Activated CD8-positive, alpha-beta T cell treated with anti-CD3 and anti-CD28 coated beads for 36 hours (primary cell): Measurements from ENCODE around the gene RTP5. TPM values are rescaled to one million over a fixed set of nuclear protein-coding genes. Genes with fewer than 3 reads are reported as not detected.

Experiments
- ATAC-seq: fragments of 200-7000 bp; cut with Tn5 transposase; one replicate; pipeline ENCODE4 v1.10.0; 2021; ENCODE audit warnings: mild to moderate bottlenecking, moderate library complexity
- CTCF ChIA-PET: fragments of 350-600 bp; sonication (Branson Sonifier 250); formaldehyde crosslinking; loops from one replicate; lab custom pipeline; 2021; ENCODE audit warnings: antibody characterized with exemption; lab: Charles Lee
- POLR2A ChIA-PET: fragments of 350-600 bp; sonication (Branson Sonifier 250); formaldehyde crosslinking; loops from one replicate; lab custom pipeline; 2021; ENCODE audit warnings: antibody characterized with exemption; lab: Charles Lee
- DNase-seq: peaks from one replicate; pipeline ENCODE4 v3.0.0-alpha.2; 2020
- H3K27ac Mint-ChIP-seq: one replicate; pipeline ENCODE4 v1.8.0; 2021; ENCODE audit warnings: mild to moderate bottlenecking, mixed read lengths
- H3K27me3 Mint-ChIP-seq: one replicate; pipeline ENCODE4 v1.8.0; 2021; ENCODE audit warnings: mixed read lengths
- H3K36me3 Mint-ChIP-seq: one replicate; pipeline ENCODE4 v1.8.0; 2021; ENCODE audit warnings: low read depth, mixed read lengths
- H3K4me1 Mint-ChIP-seq: one replicate; pipeline ENCODE4 v1.8.0; 2021; ENCODE audit warnings: low read depth, mixed read lengths
- H3K4me3 Mint-ChIP-seq: one replicate; pipeline ENCODE4 v1.8.0; 2021; ENCODE audit warnings: mild to moderate bottlenecking, moderate library complexity, mixed read lengths
- H3K9me3 Mint-ChIP-seq: one replicate; pipeline ENCODE4 v1.8.0; 2021; ENCODE audit warnings: mixed read lengths
- intact Hi-C: fragments of 100-400 bp; cut with micrococcal nuclease; formaldehyde crosslinking; loops from one replicate; pipeline ENCODE4 v1.10.0; 2022
- total RNA-seq, 2 experiments: library from RNA; stranded (reverse); gene quantifications; one replicate each; pipeline ENCODE4 v1.2.3, GENCODE V29; 2021
- TF ChIP-seq, protein P1 (sequence below): fragments of 200-600 bp; IDR thresholded peaks from one replicate; pipeline ENCODE4 v1.8.0; 2022; ENCODE audit warnings: antibody characterized with exemption, mild to moderate bottlenecking

RTP5 gene
- total RNA-seq, 2 experiments from 2014 or later: 0.22 to 0.29 TPM

- Mint-ChIP-seq H3K27ac (no peak overlapping the region), H3K4me3 (no peak overlapping the region), H3K27me3 (no peaks in the 10 kb centered on the region), H3K36me3 (peaks cover 40% of the 10 kb centered on the region), H3K4me1 (peaks cover 20% of the 10 kb centered on the region), H3K9me3 (peaks cover 1% of the 10 kb centered on the region)
- intact Hi-C loops: no loop called here
- TF ChIP-seq, protein P1, sequence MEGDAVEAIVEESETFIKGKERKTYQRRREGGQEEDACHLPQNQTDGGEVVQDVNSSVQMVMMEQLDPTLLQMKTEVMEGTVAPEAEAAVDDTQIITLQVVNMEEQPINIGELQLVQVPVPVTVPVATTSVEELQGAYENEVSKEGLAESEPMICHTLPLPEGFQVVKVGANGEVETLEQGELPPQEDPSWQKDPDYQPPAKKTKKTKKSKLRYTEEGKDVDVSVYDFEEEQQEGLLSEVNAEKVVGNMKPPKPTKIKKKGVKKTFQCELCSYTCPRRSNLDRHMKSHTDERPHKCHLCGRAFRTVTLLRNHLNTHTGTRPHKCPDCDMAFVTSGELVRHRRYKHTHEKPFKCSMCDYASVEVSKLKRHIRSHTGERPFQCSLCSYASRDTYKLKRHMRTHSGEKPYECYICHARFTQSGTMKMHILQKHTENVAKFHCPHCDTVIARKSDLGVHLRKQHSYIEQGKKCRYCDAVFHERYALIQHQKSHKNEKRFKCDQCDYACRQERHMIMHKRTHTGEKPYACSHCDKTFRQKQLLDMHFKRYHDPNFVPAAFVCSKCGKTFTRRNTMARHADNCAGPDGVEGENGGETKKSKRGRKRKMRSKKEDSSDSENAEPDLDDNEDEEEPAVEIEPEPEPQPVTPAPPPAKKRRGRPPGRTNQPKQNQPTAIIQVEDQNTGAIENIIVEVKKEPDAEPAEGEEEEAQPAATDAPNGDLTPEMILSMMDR: no peak
- ATAC-seq: no peak
- DNase-seq: no peak
- ChIA-PET POLR2A (no interaction called here), CTCF (no interaction called here)
Measured at GRCh38 chr2:241887806-241888522, 18.4 kb downstream of the RTP5 start.

DNA sequence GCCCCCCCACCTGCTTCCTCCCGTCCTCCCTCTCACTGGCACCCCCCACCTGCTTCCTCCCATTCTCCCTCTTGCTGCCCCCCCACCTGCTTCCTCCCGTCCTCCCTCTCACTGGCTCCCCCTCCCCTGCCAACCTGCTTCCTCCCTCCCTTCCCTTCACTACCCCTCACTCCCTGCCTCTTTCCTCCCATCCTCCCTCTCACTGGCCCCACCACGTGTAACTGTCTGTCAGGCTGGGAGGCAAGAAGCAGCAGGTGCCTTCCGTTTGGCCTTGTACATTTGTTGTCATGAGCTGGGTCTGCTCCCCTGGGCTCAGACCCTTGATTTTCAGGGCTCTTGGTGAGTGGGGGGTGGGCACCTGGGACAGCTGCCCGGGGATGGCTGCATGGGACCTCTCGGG, 19.1 kb downstream of the RTP5 start:
- peaks cover 1% of the 10 kb centered on the region for H3K9me3 Mint-ChIP-seq
- TF ChIP-seq, protein P1: no peak
- POLR2A ChIA-PET: no interaction called here
- DNase-seq (no peak), ATAC-seq (no peak)
- no peak overlapping the region for H3K4me3 Mint-ChIP-seq
- CTCF ChIA-PET: no interaction called here
- H3K36me3 Mint-ChIP-seq: peaks cover 38% of the 10 kb centered on the region
- no peak overlapping the region for H3K27ac Mint-ChIP-seq
- H3K4me1 Mint-ChIP-seq: peaks cover 18% of the 10 kb centered on the region
- intact Hi-C loops: no loop called here
- H3K27me3 Mint-ChIP-seq: no peaks in the 10 kb centered on the region

DNA sequence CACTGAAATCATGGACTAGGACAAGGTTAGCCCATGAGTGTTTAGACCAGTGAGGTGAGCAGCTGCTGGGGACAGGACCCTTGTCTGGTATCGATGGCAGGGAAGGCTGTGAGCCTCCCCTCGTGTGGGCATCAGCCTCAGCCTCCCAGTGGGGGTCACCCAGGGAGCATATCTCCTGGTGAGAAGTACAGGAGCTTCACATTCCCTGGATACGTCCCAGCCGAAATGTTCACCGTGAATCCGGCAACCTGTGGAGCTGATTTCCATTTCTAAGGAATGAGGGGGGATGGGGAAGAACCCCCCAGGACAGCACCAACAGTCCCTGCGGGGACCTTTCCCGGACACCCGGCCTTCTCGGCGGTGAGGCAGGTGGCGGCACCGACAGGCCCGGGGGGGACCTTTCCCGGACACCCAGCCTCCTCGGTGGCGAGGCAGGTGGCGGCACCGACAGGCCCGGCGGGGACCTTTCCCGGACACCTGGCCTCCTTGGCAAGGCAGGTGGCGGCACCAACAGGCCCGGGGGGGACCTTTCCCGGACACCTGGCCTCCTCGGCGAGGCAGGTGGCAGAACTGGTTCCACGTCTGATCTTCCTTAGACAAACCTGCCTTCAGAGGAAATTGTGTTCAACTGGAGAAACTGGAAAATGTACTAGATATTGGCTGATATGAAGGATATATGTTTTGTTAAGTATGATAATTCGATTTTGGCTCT, 21.2 kb downstream of the RTP5 start:
- ChIA-PET POLR2A (no interaction called here), CTCF (no interaction called here)
- H3K36me3 Mint-ChIP-seq: peaks cover 30% of the 10 kb centered on the region
- intact Hi-C loops: no loop called here
- ATAC-seq (no peak), DNase-seq (no peak)
- H3K4me1 Mint-ChIP-seq: peaks cover 14% of the 10 kb centered on the region
- no peaks in the 10 kb centered on the region for H3K27me3 Mint-ChIP-seq
- no peak overlapping the region for H3K27ac Mint-ChIP-seq
- no peak overlapping the region for H3K4me3 Mint-ChIP-seq
- TF ChIP-seq, protein P1: no peak
- H3K9me3 Mint-ChIP-seq: peaks cover 1% of the 10 kb centered on the region

GRCh38 chr2:241891315-241891987, 21.9 kb downstream of the RTP5 start:
- no peak for ATAC-seq
- CTCF ChIA-PET: no interaction called here
- no peak for DNase-seq
- H3K27ac Mint-ChIP-seq: no peak overlapping the region
- intact Hi-C loops: no loop called here
- H3K27me3 Mint-ChIP-seq: peaks cover 2% of the 10 kb centered on the region
- peaks cover 4% of the 10 kb centered on the region for H3K9me3 Mint-ChIP-seq
- TF ChIP-seq, protein P1: no peak
- POLR2A ChIA-PET: no interaction called here
- H3K4me1 Mint-ChIP-seq: peaks cover 14% of the 10 kb centered on the region
- H3K36me3 Mint-ChIP-seq: peaks cover 32% of the 10 kb centered on the region
- H3K4me3 Mint-ChIP-seq: no peak overlapping the region

DNA sequence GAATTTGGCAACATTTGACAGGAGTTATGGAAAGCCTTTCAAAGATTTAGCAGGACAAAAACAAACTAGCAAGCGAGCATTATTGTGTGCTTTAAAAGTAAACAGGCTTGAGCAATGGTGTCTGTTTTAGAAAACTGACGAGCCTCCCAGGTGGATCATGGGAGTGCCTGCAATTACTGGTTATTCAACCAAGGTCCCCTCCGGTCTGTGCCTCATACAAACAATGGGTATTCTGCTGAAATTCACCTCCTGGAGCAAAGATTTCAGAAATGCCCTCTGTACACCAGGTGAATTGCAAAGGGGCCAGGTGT, 22.4 kb downstream of the RTP5 start:
- Mint-ChIP-seq H3K4me3 (no peak overlapping the region), H3K27me3 (peaks cover 2% of the 10 kb centered on the region), H3K9me3 (peaks cover 4% of the 10 kb centered on the region), H3K4me1 (peaks cover 14% of the 10 kb centered on the region), H3K27ac (no peak overlapping the region), H3K36me3 (peaks cover 31% of the 10 kb centered on the region)
- ChIA-PET CTCF (no interaction called here), POLR2A (no interaction called here)
- no peak for DNase-seq
- TF ChIP-seq, protein P1: no peak
- intact Hi-C loops: no loop called here
- no peak for ATAC-seq
